NCI-H2196 (cell line): ENCODE data around the gene TXLNB.
"Not testable (repeated sequence)": the region's sequence is repeated elsewhere in the genome, so short reads cannot be mapped to it uniquely, and the experiment has no call there.

Experiments used
- DNase-seq: peaks from one replicate; lab custom pipeline; 2025; ENCODE audit not compliant: unreplicated experiment; lab: John Stamatoyannopoulos, UW

The TXLNB gene

DNA sequence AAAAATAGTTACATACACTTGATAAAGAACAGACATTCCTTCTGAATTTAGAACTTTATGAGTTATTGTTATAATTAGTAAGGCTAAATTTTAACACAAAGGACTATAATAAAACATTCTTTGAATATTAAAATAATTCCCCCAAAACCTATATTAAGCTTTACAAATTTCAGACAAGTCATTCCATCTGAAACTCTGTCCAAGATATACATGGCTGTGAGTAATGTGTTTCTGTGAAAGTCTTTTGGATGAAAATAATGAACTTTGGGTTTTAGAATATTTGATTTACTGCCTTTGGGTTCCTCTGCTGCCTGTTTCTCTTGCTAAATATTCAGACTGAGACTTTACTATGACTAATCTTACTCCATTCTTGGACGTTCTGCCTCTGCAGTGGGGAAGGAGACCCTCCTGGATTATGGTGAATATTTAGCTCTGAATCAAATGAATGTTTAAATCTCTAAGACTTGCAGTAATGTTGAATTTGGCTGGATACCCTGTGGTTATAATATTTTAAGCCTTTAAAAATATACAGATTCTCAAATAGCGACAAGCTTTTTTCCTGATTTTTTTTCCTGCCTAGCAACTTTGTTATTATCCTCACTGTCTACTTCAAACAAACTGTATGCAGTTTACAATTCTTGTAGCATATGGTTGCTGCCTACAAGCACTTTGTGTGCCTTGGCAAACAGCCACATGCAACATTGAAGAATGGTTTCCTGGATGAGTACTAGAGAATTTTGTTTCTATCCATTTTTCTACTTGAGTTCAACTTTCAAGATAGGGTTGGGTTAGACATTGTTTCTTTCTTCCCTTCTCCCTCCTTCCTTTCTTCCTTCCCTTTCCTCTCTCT is 51.4 kb downstream of the TXLNB start:
- peak; percentile 38 for DNase-seq

- DNase-seq, result no peak
Observed at GRCh38 chr6:139239064-139239463, 52.7 kb downstream of the TXLNB start.

GRCh38 chr6:139236105-139236504 is 55.7 kb downstream of the TXLNB start:
- DNase-seq, result no peak

DNA sequence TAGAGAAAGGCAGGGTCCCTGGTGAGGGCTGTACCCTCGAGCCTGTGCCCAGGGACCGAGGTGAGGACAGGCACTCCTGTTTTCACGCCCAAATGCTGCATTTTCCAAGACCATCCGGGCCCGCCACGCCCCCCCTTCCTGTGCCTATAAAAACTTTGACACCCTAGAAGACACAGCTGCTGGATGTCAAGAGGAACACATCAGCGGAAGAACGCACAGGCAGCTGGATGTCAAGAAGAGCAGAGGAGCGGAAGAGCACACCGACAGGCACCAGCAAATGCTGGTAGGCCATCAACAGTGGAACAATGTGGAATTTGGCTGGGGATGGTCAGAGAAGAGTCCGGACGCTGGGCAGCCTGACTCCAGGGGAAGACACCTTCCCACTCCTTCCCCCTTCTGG is 56.1 kb downstream of the TXLNB start:
- DNase-seq, result no peak

DNA sequence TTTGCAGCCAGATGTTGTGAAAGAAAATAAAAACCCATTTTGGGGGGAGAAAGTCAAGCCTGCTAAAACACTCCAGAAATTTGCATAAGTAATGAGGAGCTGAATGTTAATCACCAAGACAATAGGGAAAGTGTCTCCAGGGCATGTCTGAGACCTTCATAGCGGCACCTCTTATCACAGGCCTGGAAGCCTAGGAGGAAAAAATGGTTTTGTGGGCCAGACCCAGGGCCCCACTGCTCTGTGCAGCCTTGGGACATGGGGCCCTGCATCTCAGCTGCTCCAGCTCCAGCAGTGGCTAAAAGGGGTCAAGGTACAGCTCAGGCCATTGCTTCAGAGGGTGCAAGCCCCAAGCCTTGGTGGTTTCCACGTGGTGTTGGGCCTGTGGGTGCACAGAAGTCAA is 57.6 kb downstream of the TXLNB start:
- DNase-seq, result not testable (repeated sequence)

DNA sequence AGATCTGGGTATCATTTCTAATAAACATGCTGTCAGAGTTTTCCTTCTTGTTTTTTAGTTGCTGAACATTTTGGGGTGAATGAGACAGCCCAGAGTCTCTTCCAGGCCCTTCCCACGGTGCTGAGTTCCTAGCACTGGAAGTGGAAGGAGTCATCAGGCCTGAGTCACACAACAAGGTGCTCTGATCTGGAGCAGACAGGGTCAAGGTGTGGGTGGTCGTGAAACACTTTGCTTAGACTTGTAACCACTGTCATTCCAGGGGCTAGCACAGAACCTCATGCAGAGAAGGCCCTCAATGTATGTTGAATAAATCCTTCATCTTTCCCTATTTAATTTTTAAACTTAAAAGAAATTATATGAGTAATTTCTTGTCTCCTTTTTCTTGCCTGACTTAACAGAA is 60.6 kb downstream of the TXLNB start:
- no peak for DNase-seq

- peak; percentile 80 for DNase-seq
Observed at GRCh38 chr6:139230391-139230840, 61.4 kb downstream of the TXLNB start.

GRCh38 chr6:139228387-139228786 is 63.4 kb downstream of the TXLNB start:
- not testable (repeated sequence) for DNase-seq

DNA sequence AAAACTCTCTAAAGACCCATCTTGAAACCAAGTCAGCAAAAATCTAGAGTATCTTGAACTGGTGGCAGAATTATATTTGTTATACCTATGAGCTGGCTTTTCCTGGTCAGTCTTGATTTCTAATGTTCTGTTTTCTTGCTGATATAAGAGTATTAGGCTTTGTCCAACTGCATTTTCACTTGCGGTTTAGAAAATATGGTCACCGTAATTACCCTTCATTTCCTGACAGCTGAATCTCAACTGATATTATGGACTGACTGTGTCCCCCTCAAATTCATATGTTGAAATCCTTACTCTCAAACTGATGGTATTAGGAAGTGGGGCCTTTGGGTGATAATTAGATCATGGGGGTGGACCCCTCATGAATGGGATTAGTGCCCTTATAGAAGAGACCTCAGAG is 72.1 kb downstream of the TXLNB start:
- DNase-seq, result no peak

- peak; percentile 83 for DNase-seq
Observed at GRCh38 chr6:139219271-139219729, 72.5 kb downstream of the TXLNB start.

DNA sequence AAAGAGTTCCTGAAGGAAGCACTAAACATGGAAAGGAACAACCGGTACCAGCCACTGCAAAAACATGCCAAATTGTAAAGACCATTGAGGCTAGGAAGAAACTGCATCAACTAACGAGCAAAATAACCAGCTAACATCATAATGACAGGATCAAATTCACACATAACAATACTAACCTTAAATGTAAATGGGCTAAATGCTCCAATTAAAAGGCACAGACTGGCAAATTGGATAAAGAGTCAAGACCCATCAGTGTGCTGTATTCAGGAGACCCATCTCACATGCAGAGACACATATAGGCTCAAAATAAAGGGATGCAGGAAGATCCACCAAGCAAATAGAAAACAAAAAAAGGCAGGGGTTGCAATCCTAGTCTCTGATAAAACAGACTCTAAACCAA is 79.3 kb downstream of the TXLNB start:
- not testable (repeated sequence) for DNase-seq

DNA sequence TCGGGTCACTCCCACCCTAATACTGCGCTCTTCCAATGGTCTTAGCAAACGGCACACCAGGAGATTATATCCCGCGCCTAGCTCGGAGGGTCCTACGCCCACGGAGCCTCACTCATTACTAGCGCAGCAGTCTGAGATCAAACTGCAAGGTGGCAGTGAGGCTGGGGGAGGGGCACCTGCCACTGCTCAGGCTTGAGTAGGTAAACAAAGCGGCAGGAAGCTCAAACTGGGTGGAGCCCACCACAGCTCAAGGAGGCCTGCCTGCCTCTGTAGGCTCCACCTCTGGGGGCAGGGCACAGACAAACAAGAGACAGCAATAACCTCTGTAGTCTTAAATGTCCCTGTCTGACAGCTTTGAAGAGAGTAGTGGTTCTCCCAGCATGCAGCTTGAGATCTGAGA is 81.0 kb downstream of the TXLNB start:
- DNase-seq, result not testable (repeated sequence)

- DNase-seq, result no peak
Observed at GRCh38 chr6:139205843-139206242, 86.0 kb downstream of the TXLNB start.

DNA sequence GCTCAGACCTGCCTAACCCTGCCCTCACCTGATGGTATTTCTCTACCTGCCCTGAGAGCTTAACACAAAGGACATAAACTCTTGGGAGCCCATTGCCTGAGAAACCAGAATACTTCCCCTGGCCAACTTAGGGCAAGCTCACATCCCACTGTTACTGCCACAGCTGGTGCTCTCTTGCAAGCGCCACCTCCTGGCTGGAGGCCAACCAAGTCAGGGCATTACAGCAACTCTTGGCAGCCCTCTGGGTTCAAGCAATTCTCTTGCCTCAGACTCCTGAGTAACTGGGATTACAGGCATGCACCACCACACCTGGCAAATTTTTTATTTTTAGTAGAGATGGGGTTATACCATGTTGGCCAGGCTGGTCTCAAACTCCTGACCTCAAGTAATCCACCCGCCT is 86.8 kb downstream of the TXLNB start:
- no peak for DNase-seq

GRCh38 chr6:139201378-139201777 is 90.4 kb downstream of the TXLNB start:
- DNase-seq, result no peak

DNA sequence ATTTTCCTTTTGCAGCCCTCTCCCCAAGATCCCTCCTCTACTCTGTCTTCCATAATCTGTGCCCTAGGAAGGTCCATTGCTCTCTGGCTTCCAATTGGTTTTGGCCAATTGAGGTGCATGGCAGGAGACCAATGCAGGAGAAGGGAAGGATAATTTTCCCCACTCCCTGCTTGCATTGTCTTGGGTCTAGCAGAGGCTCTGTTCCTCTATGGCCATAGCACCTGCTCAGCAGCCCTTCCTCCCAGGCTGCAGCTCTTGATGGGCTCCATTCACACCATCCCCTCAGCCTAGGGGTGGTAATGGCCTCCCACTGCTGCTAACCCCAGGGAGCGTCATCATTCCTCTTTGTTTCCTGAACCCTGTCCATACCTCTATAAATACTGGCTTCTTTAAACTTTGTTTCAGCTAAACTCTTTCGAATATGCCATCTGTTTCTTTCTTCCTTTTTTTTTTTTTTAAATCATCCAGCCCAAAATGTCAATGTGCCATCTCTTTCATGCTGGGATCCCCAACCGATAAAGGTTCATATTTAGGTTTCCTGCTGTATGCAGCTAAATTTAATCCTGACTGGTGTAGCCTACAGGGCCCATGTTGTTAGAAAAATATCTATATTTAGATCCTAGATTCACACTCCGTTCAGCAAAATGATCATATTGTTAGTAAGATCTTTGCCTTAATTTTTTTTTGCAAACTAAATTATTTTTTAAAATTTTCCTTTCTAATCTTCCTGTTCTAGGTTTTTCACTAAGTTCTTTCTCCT is 93.1 kb downstream of the TXLNB start:
- DNase-seq, result no peak

GRCh38 chr6:139194740-139195139 is 97.1 kb downstream of the TXLNB start:
- no peak for DNase-seq
